NOMO-1 (cell line): Measurements from ENCODE around the gene RRAGC.
"Not testable (repeated sequence)": the region's sequence is repeated elsewhere in the genome, so short reads cannot be mapped to it uniquely, and the experiment has no call there.

Experiments
- DNase-seq, 2 experiments: peaks; one replicate each; lab custom pipeline; 2025; ENCODE audit not compliant: unreplicated experiment in 2 of 2; lab: John Stamatoyannopoulos, UW

RRAGC gene

DNA sequence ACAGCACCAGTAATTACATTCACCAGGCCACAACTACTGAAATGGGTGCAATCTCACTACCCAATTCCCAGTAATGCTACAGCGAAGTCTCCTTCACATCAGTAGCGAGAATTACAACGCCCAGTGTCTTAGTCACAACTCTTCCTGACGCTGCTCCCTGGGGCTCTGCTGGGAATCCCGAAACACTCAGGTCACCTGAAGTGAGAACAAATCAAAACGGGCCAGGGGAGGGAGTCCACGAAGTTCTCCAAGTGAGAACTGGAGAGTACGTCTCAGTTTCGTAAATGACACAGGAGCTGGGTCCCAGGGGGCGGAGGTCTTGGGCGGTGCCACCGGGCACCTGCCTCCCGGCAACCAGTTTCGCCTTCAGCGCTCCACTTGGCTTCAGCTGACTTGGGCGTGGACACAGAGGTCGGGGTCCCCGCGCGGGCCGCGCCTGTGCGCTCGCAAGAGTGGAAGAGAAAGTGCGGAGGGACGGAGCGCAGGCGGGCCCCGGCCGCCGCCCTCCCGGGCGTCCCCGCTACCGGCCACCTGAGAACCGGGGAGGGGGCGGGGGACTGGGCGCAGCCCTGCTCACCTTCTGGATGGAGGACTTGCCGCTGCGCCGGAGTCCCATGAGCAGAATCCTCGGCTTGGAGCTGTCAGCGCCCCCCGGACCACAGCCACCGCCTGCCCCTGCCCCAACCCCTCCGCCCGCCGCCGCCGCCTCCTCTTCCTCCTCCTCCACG, 575 bp downstream of the RRAGC start:
- peak in 1 of 2 experiments; percentile 31 for DNase-seq

DNA sequence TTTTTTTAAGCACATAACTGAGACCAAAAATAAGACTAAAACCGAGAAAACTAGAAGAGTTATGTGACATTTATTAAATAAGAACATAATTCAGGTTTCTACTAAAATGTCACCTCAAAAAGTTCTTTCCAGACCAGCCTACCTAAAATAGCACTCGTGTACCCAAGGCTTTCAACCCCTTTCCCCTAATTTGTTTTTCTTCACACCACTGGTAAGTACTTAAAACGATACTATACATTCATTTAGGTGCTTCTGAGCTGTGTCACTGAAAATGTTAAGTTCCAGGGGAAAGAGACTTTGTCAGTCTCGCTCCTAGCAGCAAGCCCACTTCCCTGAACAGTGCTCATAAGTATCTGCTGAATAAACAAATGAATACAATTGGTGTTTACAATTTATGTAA, 6.8 kb downstream of the RRAGC start:
- DNase-seq, result no peak

DNA sequence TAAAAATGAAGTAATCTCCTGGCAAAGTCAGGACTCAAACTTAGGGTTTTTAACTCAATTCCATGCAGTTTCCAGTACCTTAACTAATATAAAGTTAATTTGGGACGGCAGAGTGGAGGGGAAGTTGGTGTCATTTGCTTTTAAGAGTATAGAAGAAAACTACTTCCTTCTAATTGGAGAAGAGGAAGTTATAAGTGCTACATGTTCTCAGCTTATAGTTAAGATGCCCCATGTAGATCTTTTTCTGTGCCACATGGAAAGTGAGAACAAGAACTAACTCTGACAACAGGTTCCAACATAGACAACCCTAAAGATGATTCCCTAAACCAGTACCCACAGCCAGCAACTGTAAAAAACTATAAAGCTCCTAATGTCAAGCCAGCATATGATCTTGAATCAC, 11.5 kb downstream of the RRAGC start:
- DNase-seq, result peak; percentile 55 to 96

DNA sequence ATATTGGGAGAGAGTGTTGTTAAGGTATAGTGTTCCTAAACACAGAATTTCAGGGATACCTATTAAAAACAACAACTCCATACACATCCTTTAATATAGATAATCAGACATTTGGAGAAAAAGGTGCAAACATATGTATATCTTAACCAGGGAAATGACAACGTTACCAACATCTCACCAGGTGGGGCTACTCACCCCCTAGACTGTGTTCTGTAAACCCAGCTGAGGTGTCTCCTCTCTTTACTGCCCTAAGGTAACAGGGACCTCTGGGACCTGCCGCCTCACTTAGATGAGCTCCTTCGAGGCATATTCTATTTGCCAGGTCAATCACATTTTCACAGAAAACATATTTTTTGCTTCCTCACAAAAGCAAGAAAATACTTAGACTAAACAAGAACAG, 13.4 kb downstream of the RRAGC start:
- no peak for DNase-seq

DNA sequence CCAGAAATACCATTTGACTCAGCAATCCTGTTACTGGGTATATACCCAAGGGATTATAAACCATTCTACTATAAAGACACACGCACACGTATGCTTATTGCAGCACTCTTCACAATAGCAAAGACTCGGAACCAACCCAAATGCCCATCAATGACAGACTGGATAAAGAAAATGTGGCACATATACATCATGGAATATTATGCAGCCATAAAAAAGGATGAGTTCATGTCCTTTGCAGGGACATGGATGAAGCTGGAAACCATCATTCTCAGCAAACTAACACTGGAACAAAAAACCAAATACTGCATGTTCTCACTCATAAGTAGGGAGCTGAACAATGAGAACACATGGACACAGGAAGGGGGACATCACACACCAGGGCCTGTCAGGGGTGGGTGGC, 14.5 kb downstream of the RRAGC start:
- not testable (repeated sequence) for DNase-seq

DNA sequence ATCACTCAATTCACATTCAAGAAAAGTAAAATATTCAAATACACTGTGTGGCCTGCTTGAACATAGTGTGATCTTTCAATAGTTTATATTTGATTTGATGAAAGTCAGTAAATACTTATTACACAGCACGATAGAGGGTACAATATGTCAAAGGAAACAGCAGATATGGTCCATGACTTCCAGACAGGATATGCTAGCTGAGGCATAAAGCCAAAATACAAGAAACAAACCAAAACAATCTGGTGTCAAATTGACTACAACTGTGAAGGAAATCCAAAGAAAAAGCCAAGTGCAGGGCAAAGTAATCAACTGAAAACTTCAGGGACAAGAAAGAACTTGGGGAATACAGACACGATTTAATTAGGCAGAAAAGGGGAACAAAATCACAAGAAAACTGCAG, 19.3 kb downstream of the RRAGC start:
- DNase-seq, result no peak

DNA sequence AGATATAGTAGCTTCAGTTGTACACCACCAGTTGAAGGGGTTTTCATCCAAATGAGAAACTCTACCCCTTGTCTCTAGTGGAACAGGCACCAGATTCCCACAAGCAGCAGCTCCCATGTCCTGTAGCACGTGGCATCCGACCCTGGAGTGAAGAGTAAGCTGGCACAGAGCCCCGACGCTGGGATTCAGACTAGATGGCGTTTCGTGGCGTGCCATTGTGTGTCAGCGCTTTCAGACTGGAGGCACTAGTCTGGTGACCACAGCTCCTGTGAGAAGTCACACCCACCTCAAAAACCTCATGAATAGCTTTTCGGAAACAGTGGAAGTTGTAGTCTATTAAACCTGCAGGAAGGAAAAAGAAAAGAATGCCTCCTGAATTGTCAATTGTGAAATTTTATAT, 20.2 kb downstream of the RRAGC start:
- no peak for DNase-seq

DNA sequence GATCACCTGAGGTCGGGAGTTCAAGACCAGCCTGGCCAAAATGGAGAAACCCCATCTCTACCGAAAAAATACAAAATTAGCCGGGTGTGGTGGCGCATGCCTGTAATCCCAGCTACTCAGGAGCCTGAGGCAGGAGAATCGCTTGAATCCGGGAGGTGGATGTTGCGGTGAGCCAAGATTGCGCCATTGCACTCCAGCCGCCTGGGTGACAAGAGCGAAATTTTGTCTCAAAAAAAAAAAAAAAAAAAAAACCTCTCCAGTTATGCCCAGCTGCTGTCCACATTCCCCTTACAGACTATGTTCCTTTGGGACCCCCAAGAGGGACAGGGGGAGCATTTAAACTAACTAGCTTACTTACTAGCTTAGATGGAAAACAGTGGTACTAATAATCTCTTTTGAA, 23.3 kb downstream of the RRAGC start:
- DNase-seq, result not testable (repeated sequence)

DNA sequence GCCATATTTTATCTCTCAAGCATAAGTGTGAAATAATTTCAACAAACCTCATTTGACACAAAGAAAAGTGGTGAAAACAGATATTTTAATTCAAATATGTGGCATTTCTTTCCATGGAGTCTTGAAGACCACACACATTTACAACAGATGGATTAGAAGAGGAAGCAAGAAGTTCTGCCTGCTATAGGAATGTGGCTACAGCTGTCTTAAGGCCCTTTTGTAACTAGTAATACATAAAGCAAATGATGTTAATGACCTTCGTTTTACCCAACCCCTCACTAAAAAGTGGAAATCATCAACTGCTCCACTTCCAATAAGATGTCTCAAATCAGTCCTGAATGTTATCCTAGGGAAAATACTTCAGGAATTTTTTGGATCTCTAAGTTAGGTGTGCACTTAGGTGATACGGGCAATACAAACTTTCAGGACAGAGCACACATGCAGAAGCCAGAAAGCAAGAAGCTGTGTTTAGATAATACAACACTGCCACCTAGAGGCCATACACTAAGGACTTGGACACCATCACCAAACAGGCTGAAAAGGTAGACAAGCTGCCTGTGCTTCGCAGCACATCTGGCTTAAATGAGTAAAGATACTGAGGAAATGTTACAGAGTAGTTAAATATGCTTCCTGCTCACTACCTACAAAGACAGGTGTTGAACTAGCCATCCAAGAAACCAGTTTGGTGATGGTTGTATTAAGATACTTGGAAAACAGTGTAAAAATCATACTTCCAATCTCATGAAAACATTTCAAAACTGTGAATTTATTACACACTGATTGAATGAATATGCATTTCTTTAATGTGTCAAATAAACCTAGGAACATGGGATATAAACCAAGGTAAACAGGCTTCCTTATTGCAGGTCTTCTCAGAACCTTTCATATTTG, 24.4 kb downstream of the RRAGC start:
- peak; percentile 57 to 88 for DNase-seq

DNA sequence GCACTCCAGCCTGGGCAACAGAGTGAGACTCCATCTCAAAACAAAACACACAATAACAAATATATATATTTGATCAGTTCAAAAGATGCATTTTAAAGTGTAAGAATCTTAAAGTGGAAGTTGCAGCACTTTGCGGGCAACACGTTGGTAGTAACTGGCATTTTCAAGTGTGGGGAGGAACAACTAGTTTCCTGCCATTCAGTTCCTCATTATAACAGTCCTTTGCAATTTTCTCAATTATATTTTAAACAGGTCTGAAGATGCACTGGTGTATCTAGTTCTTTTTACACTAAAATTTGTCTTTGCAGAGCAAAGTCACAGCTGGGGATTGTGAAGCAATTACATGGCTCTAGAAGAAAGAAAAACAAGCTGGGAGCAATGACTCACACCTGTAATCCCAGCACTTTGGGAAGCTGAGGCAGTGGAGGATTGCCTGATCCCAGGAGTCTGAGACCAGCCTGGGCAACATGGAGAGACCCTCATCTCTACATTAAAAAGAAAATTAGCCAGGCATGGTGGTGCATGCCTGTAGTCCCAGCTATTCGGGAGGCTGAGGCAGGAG, 25.3 kb downstream of the RRAGC start:
- peak; percentile 81 to 86 for DNase-seq

DNA sequence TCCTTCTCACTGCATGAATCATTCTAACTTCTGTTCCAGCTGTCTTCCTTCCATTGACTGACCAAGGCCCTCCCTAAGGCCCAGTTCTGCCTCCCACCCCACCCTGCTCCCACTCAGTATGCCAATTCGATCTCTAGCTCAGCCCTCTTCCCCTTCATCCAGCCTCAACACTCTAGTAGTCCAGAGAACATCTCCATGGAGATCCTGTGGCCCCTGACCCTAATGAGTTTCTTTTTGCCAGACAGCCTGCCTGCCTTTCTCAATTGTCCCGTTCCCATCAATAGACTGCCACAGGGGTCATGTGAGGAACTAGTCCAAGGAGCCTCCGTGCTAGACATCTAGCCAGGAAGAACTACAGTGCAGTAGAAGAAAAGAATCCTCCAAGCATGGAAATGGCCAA, 26.4 kb downstream of the RRAGC start:
- DNase-seq, result no peak

DNA sequence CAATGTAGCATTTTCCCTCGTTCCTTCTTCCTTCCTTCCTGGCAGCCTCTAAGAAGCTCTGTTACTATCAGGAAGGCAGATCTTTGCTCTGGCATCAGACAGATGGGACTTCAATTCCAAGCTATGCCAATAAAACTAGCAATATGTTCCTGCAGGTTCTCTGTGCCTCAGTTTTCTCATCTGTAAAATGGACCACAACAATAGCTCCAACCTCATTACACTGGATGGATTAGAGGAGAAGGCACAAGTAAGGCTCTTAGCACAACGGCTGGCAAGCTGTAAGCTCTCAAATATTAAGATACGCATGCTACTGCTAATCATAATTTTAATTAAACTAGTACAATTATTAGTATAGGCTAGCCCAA, 27.2 kb downstream of the RRAGC start:
- DNase-seq, result no peak

DNA sequence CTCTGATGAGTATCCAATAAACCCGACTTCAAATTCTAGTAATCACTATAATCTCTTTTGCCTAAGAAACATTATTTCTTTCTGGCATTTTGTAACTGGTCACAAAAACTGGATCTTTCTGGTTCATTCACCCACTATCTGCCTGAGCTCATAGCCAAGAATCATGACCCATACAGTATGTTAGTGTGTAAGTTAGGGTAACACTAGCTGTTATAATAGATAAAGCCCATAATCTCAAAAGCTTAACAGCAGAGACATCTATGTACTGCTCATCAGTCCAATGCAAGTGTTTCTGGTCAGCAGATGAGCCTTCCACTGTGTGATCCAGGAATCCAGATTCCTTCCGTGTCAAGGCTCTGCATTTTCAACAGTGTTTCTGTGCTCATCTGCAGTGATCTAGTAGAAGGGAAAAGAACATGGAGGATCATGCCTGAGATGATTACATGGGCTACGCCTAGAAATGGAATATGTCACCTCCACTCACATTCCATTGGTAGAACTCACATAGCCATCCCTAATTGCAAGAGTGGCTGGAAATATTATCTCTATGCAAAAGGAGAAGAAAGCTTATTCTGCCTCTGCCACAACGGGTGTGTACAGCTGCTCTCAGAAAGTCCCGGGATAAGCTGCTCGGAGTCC, 27.7 kb downstream of the RRAGC start:
- DNase-seq, result no peak

DNA sequence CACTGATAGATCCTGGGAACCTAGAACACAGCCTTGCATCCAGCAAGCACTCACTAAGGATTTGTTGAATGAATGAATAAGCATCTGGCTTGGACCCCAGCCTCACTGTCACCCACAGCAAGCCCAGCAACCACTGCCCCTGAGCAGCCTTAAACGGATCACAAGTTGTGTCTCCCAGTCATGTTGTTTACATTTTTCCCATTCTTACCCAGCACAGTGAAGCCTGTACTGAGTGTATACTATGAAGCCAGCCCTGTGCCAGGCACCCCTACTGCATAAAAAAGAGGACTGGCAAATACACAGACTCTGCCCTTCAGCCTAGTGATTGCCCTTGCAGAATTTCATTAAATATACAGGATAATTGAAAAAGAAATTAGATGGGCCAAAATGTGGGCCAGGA, 30.2 kb downstream of the RRAGC start:
- DNase-seq, result no peak

DNA sequence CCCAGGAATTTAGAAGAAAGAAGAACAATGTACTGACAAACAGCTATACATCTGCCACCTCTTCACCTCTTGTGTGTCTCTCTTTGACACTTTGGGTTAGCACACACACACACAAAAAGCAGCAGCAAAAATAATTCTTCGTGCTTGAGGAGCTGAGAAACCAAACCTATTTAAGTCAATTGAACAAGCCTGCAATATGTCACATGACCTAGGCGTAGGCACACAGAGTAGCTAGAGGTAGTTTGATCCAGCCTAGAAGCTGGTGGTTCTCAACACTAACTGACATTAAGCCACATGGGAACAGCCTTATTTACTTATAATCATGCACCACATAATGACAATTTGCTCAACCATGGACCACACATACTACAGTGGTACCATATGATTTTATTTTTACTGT, 32.3 kb downstream of the RRAGC start:
- no peak for DNase-seq

DNA sequence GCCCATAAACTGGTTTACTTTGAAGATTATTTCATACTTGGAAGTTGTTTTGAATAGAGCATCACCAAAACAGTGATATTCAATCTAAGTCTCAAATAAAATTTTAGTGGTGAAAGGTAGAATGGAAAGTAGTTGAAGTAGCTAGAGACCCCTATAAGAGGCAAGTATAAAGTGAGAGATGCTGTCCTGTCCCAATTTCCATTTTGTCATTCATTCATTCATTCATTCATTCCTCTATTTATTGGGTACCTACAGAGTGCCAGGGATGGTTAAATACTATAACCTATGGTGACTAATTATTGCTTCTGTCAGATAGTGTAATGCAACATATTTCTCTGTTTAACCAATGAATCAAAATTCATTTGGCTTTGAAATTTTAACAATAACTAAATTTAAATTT, 32.7 kb downstream of the RRAGC start:
- no peak for DNase-seq

DNA sequence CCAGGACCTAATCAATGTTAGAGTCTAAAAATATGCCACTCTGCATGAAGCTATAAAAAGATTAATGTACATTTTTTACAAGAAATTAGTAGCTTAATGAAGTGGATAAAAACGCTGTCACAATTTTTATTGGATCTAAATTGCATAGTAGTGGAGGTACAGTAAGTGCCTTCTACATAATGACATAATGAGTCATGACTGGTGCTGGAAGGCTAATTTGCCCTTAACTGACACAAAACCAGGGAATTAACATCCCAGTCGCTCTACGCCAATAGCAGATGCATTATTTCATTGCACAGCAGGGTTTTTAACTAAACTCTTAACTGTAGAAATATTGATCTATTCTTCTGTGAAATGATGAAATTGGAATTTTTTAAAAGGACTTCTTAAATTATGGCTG, 33.3 kb downstream of the RRAGC start:
- DNase-seq, result peak in 1 of 2 experiments; percentile 13

DNA sequence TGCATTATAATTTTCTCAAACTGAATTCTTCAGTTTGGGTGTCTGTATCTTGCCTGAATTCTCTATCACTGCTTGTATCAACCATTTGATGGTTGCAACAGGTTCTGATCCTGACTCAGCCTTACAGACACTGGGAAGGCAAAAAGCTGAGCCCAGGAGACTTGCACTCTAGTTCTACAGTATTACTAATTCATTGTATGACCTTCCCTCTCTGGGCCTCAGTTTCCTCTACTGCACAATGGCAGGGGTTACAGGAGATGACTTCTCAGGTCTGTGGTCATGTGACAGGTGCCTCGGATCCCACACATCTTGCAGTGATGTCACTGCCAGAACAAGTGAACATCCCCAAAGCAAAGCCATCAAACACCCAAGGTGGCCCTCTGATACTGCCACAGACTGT, 38.7 kb downstream of the RRAGC start:
- DNase-seq, result no peak

DNA sequence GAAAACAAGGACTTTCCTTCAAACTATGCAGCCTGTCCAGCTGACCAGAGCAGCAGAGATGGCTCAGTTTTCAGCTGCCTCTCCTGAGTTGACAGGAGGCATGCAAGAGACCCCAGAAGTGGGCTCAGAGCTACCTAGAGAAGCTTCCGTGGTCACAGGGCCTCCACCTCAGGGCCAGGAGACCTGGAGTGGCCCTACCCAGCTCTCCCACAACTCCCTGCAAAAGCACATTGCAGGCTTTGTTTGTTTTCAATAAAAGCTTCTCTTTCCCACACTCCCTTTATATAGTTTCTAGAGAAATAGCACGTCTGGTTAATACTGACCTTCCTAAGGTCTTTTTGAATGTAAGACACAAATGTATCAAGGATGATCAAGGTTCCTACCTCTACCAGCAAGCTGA, 40.1 kb downstream of the RRAGC start:
- no peak for DNase-seq

DNA sequence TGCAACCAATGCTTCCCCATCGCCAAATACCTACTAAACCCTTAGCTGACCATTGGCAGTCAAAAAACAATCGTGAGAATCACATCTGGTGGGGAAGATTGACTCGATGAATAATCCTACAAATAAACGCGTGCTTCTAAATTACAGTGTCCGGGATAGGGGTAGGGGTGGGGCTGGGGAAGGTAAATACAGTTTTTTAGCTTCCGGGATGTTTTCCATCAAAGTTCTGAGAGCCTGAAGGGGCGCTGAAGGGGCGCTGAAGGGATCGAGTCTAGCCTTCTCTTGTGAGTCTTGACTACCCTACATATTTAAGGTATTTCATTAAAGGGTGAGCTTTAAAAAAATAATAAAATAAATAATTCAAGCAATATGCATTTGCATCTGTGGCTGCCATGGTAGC, 40.5 kb downstream of the RRAGC start:
- DNase-seq, result no peak

DNA sequence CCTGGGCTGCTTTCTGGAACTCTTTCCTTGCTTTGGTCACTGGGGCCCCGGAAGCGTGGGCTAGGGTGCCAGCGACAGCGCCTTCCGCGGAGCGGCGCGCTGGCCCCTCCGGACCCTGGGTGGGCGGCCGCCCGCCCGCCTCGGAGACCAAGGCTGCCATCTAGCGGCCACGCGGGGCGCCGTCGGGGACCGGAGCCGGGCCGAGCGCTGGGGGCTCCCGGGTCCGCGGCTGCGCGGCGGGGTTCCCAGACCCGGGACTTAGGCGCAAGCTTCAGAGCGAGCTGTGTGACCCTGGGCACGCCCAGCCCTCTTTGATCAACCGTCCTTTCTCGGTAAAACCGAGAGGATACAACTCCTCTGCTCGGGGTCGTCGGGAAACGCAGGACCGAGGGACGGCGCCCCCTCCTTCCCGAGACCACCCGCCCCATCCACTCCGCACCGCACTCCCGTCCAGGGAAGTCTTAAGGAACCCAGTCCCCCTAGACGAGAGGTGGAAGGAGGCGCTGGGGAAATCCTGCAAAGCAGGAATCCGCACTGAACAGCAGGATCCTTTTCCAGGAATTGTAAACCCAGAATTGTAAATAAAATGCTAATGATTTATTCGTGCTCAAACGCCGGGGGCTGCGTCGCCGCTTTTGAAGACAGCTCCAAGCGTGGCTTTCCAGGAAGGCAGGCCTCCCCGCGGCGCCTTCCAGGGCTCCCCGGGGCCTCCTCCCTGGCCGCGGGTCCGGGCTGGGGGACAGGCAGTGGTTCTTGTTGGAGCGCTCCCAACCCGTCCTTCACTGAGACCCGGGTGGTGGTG, 41.2 kb downstream of the RRAGC start:
- peak in 1 of 2 experiments; percentile 33 for DNase-seq
